Activated CD4-positive, alpha-beta T cell treated with anti-CD3 and anti-CD28 coated beads for 24 hours (primary cell): Measurements from ENCODE around the gene KRTCAP2.
A peak's percentile ranks its signal among the peaks of the same experiment; 100 is the strongest.
"Not testable (repeated sequence)": the region's sequence is repeated elsewhere in the genome, so short reads cannot be mapped to it uniquely, and the experiment has no call there.

Source experiments
- DNase-seq, 2 donors: peaks; one replicate each; pipeline ENCODE4 v3.0.0-alpha.2; 2020; ENCODE audit warnings: low read depth in 2 of 2

Gene KRTCAP2

GRCh38 chr1:155199792-155200191, 26.7 kb upstream of the KRTCAP2 start:
- no peak for DNase-seq

- DNase-seq, result no peak
Measured at GRCh38 chr1:155198547-155198906, 25.4 kb upstream of the KRTCAP2 start.

GRCh38 chr1:155197901-155198546, 24.9 kb upstream of the KRTCAP2 start:
- no peak for DNase-seq

GRCh38 chr1:155196893-155197638, 24.0 kb upstream of the KRTCAP2 start:
- no peak for DNase-seq

GRCh38 chr1:155196103-155196892, 23.2 kb upstream of the KRTCAP2 start:
- DNase-seq, result no peak

- no peak for DNase-seq
Measured at GRCh38 chr1:155195201-155196102, 22.3 kb upstream of the KRTCAP2 start.

- not testable (repeated sequence) for DNase-seq
Measured at GRCh38 chr1:155193991-155194240, 20.8 kb upstream of the KRTCAP2 start.

- DNase-seq, result peak; percentile 63 to 81
Measured at GRCh38 chr1:155193275-155193990, 20.3 kb upstream of the KRTCAP2 start.

- DNase-seq, result no peak
Measured at GRCh38 chr1:155192346-155193274, 19.5 kb upstream of the KRTCAP2 start.

GRCh38 chr1:155191904-155192303, 18.8 kb upstream of the KRTCAP2 start:
- DNase-seq, result no peak

GRCh38 chr1:155189926-155190325, 16.8 kb upstream of the KRTCAP2 start:
- not testable (repeated sequence) for DNase-seq

GRCh38 chr1:155188268-155188667, 15.2 kb upstream of the KRTCAP2 start:
- no peak for DNase-seq

GRCh38 chr1:155187456-155187891, 14.4 kb upstream of the KRTCAP2 start:
- no peak for DNase-seq

- no peak for DNase-seq
Measured at GRCh38 chr1:155186794-155187455, 13.8 kb upstream of the KRTCAP2 start.

- DNase-seq, result no peak
Measured at GRCh38 chr1:155186067-155186793, 13.1 kb upstream of the KRTCAP2 start.

- no peak for DNase-seq
Measured at GRCh38 chr1:155185783-155186066, 12.6 kb upstream of the KRTCAP2 start.

GRCh38 chr1:155184835-155185782, 12.0 kb upstream of the KRTCAP2 start:
- DNase-seq, result no peak

GRCh38 chr1:155184351-155184811, 11.3 kb upstream of the KRTCAP2 start:
- DNase-seq, result no peak
